ENCODE results near the gene SRL. TPM values are rescaled to one million over a fixed set of nuclear protein-coding genes. Genes with fewer than 3 reads are reported as not detected.
A peak's percentile ranks its signal among the peaks of the same experiment; 100 is the strongest.
"Not testable (repeated sequence)": the region's sequence is repeated elsewhere in the genome, so short reads cannot be mapped to it uniquely, and the experiment has no call there.

Gene SRL
- total RNA-seq, 2 experiments from 2014 or later: not detected

GRCh38 chr16:4257646-4258556 is 16.0 kb upstream of the SRL start:
- H3K4me3 Mint-ChIP-seq: no peak overlapping the region
- CTCF ChIA-PET: interaction anchor here (0.8 kb wide), 1 partner anchor 145 kb away, joined by 3 read pairs; no protein-coding TSS in a partner anchor
- peaks cover 9% of the 10 kb centered on the region for H3K4me1 Mint-ChIP-seq (ENCODE audit: low read depth)
- peaks cover 19% of the 10 kb centered on the region for H3K36me3 Mint-ChIP-seq (ENCODE audit: low read depth)
- POLR2A ChIA-PET: interaction anchor here (0.6 to 0.8 kb wide), 2 partner anchors 11 to 14 kb away, joined by 3 read pairs; no protein-coding TSS in a partner anchor
- ATAC-seq (no peak), DNase-seq (no peak)
- H3K27ac Mint-ChIP-seq: no peak overlapping the region
- H3K9me3 Mint-ChIP-seq (ENCODE audit: insufficient read depth): no peaks in the 10 kb centered on the region
- H3K27me3 Mint-ChIP-seq (ENCODE audit: low read depth): no peaks in the 10 kb centered on the region

GRCh38 chr16:4253394-4254150 is 11.7 kb upstream of the SRL start:
- ATAC-seq (peak; percentile 99), DNase-seq (peak; percentile 100)
- Mint-ChIP-seq H3K4me3 (peak overlapping the region; percentile 94), H3K27ac (peak overlapping the region; percentile 97), H3K36me3 (ENCODE audit: low read depth) (peaks cover 2% of the 10 kb centered on the region), H3K9me3 (ENCODE audit: insufficient read depth) (no peaks in the 10 kb centered on the region), H3K4me1 (ENCODE audit: low read depth) (peaks cover 11% of the 10 kb centered on the region), H3K27me3 (ENCODE audit: low read depth) (no peaks in the 10 kb centered on the region)
- ChIA-PET CTCF (interaction anchor here (0.7 to 3.2 kb wide), 72 partner anchors 9 to 749 kb away, joined by 3 to 39 read pairs (median 4); partner anchors contain the start of genes ADCY9, CORO7, CREBBP and DNAAF8), POLR2A (interaction anchor here (0.7 to 1.7 kb wide), 9 partner anchors 18 to 627 kb away, joined by 3 to 11 read pairs (median 3); partner anchors contain the start of gene TFAP4)

GRCh38 chr16:4253012-4253393 is 11.1 kb upstream of the SRL start:
- not testable (repeated sequence) for ATAC-seq; H3K36me3 Mint-ChIP-seq (ENCODE audit: low read depth); DNase-seq; H3K9me3 Mint-ChIP-seq (ENCODE audit: insufficient read depth); H3K27me3 Mint-ChIP-seq (ENCODE audit: low read depth)
- Mint-ChIP-seq H3K4me3 (peak overlapping the region; percentile 94), H3K4me1 (ENCODE audit: low read depth) (peaks cover 13% of the 10 kb centered on the region), H3K27ac (peak overlapping the region; percentile 97)
- CTCF ChIA-PET: interaction anchor here (1.0 to 3.2 kb wide), 30 partner anchors 9 to 627 kb away, joined by 3 to 39 read pairs (median 7); partner anchors contain the start of genes ADCY9, PAM16, SRL and TFAP4
- POLR2A ChIA-PET: interaction anchor here (0.7 to 1.7 kb wide), 6 partner anchors 19 to 616 kb away, joined by 3 to 11 read pairs (median 3); partner anchors contain the start of gene TFAP4

GRCh38 chr16:4249530-4250308 is 7.8 kb upstream of the SRL start:
- no peaks in the 10 kb centered on the region for H3K36me3 Mint-ChIP-seq (ENCODE audit: low read depth)
- no peak overlapping the region for H3K27ac Mint-ChIP-seq
- no peak for DNase-seq
- no peaks in the 10 kb centered on the region for H3K27me3 Mint-ChIP-seq (ENCODE audit: low read depth)
- no peaks in the 10 kb centered on the region for H3K9me3 Mint-ChIP-seq (ENCODE audit: insufficient read depth)
- ATAC-seq: no peak
- H3K4me1 Mint-ChIP-seq (ENCODE audit: low read depth): peaks cover 35% of the 10 kb centered on the region
- ChIA-PET POLR2A (no interaction called here), CTCF (interaction anchor here (0.6 kb wide), 1 partner anchor 378 kb away, joined by 3 read pairs; no protein-coding TSS in a partner anchor)
- H3K4me3 Mint-ChIP-seq: no peak overlapping the region

- H3K9me3 Mint-ChIP-seq (ENCODE audit: insufficient read depth): no peaks in the 10 kb centered on the region
- no peak overlapping the region for H3K4me3 Mint-ChIP-seq
- ChIA-PET CTCF (interaction anchor here (1.7 kb wide), 1 partner anchor 12 kb away, joined by 5 read pairs; no protein-coding TSS in a partner anchor), POLR2A (no interaction called here)
- DNase-seq (no peak), ATAC-seq (no peak)
- no peaks in the 10 kb centered on the region for H3K36me3 Mint-ChIP-seq (ENCODE audit: low read depth)
- no peaks in the 10 kb centered on the region for H3K27me3 Mint-ChIP-seq (ENCODE audit: low read depth)
- no peak overlapping the region for H3K27ac Mint-ChIP-seq
- H3K4me1 Mint-ChIP-seq (ENCODE audit: low read depth): peaks cover 26% of the 10 kb centered on the region
Observed at GRCh38 chr16:4247460-4247784, 5.5 kb upstream of the SRL start.

- Mint-ChIP-seq H3K27ac (peak overlapping the region; percentile 18), H3K27me3 (ENCODE audit: low read depth) (no peaks in the 10 kb centered on the region), H3K9me3 (ENCODE audit: insufficient read depth) (no peaks in the 10 kb centered on the region), H3K4me1 (ENCODE audit: low read depth) (peaks cover 26% of the 10 kb centered on the region), H3K36me3 (ENCODE audit: low read depth) (no peaks in the 10 kb centered on the region), H3K4me3 (no peak overlapping the region)
- peak; percentile 36 for DNase-seq
- POLR2A ChIA-PET: interaction anchor here (0.9 kb wide), 1 partner anchor 366 kb away, joined by 3 read pairs; the partner anchor contains the start of gene CREBBP
- no peak for ATAC-seq
- CTCF ChIA-PET: interaction anchor here (1.7 to 2.1 kb wide), 2 partner anchors 12 kb away, joined by 5 read pairs; no protein-coding TSS in a partner anchor
Observed at GRCh38 chr16:4246777-4247459, 5.0 kb upstream of the SRL start.

- ChIA-PET CTCF (interaction anchor here (0.6 to 3.0 kb wide), 4 partner anchors 8 to 422 kb away, joined by 3 to 19 read pairs (median 4); no protein-coding TSS in a partner anchor), POLR2A (no interaction called here)
- ATAC-seq: no peak
- Mint-ChIP-seq H3K27me3 (ENCODE audit: low read depth) (no peaks in the 10 kb centered on the region), H3K4me3 (no peak overlapping the region), H3K36me3 (ENCODE audit: low read depth) (no peaks in the 10 kb centered on the region), H3K9me3 (ENCODE audit: insufficient read depth) (no peaks in the 10 kb centered on the region), H3K4me1 (ENCODE audit: low read depth) (peaks cover 26% of the 10 kb centered on the region), H3K27ac (no peak overlapping the region)
- no peak for DNase-seq
Observed at GRCh38 chr16:4245077-4245791, 3.4 kb upstream of the SRL start.

- no peaks in the 10 kb centered on the region for H3K27me3 Mint-ChIP-seq (ENCODE audit: low read depth)
- DNase-seq (no peak), ATAC-seq (no peak)
- H3K4me3 Mint-ChIP-seq: no peak overlapping the region
- H3K27ac Mint-ChIP-seq: no peak overlapping the region
- no peaks in the 10 kb centered on the region for H3K36me3 Mint-ChIP-seq (ENCODE audit: low read depth)
- POLR2A ChIA-PET: no interaction called here
- no peaks in the 10 kb centered on the region for H3K9me3 Mint-ChIP-seq (ENCODE audit: insufficient read depth)
- CTCF ChIA-PET: interaction anchor here (0.6 to 3.0 kb wide), 4 partner anchors 9 to 421 kb away, joined by 3 to 19 read pairs (median 4); no protein-coding TSS in a partner anchor
- peaks cover 24% of the 10 kb centered on the region for H3K4me1 Mint-ChIP-seq (ENCODE audit: low read depth)
Observed at GRCh38 chr16:4244254-4245076, 2.6 kb upstream of the SRL start.

GRCh38 chr16:4241258-4241927 is 487 bp downstream of the SRL start:
- ChIA-PET CTCF (interaction anchor here (2.6 kb wide), 1 partner anchor 12 kb away, joined by 8 read pairs; no protein-coding TSS in a partner anchor), POLR2A (no interaction called here)
- Mint-ChIP-seq H3K27ac (no peak overlapping the region), H3K9me3 (ENCODE audit: insufficient read depth) (no peaks in the 10 kb centered on the region), H3K4me1 (ENCODE audit: low read depth) (peaks cover 8% of the 10 kb centered on the region), H3K27me3 (ENCODE audit: low read depth) (peaks cover 3% of the 10 kb centered on the region), H3K4me3 (no peak overlapping the region), H3K36me3 (ENCODE audit: low read depth) (no peaks in the 10 kb centered on the region)
- DNase-seq: no peak
- ATAC-seq: no peak
